Measurements from ENCODE around the gene TMCC1.
A peak's percentile ranks its signal among the peaks of the same experiment; 100 is the strongest.
"Not testable (repeated sequence)": the region's sequence is repeated elsewhere in the genome, so short reads cannot be mapped to it uniquely, and the experiment has no call there.

The TMCC1 gene

GRCh38 chr3:129831942-129832341 lies 61.6 kb downstream of the TMCC1 start:
- not testable (repeated sequence) for DNase-seq

- no peak for DNase-seq
Measured at GRCh38 chr3:129831503-129831902, 62.0 kb downstream of the TMCC1 start.

GRCh38 chr3:129829640-129830039 lies 63.9 kb downstream of the TMCC1 start:
- peak; percentile 10 for DNase-seq

- peak; percentile 56 for DNase-seq
Measured at GRCh38 chr3:129827765-129828164, 65.7 kb downstream of the TMCC1 start.

- peak; percentile 26 for DNase-seq
Measured at GRCh38 chr3:129824926-129825541, 68.5 kb downstream of the TMCC1 start.

- peak; percentile 7 for DNase-seq
Measured at GRCh38 chr3:129822679-129823078, 70.8 kb downstream of the TMCC1 start.

GRCh38 chr3:129822241-129822640 lies 71.3 kb downstream of the TMCC1 start:
- DNase-seq: peak; percentile 27

GRCh38 chr3:129820587-129820986 lies 72.9 kb downstream of the TMCC1 start:
- no peak for DNase-seq

- DNase-seq: no peak
Measured at GRCh38 chr3:129812589-129812988, 80.9 kb downstream of the TMCC1 start.

GRCh38 chr3:129809297-129809696 lies 84.2 kb downstream of the TMCC1 start:
- no peak for DNase-seq

- DNase-seq: no peak
Measured at GRCh38 chr3:129796146-129796545, 97.4 kb downstream of the TMCC1 start.

GRCh38 chr3:129795186-129796010 lies 98.1 kb downstream of the TMCC1 start:
- DNase-seq: no peak

GRCh38 chr3:129794311-129795185 lies 99.0 kb downstream of the TMCC1 start:
- no peak for DNase-seq

GRCh38 chr3:129793942-129794310 lies 99.6 kb downstream of the TMCC1 start:
- DNase-seq: peak; percentile 1

GRCh38 chr3:129793319-129793718 lies 100.2 kb downstream of the TMCC1 start:
- no peak for DNase-seq

- DNase-seq: no peak
Measured at GRCh38 chr3:129783470-129783869, 110.0 kb downstream of the TMCC1 start.

- DNase-seq: no peak
Measured at GRCh38 chr3:129778871-129779270, 114.6 kb downstream of the TMCC1 start.

- DNase-seq: no peak
Measured at GRCh38 chr3:129777806-129778205, 115.7 kb downstream of the TMCC1 start.

GRCh38 chr3:129775870-129776269 lies 117.6 kb downstream of the TMCC1 start:
- DNase-seq: no peak

- no peak for DNase-seq
Measured at GRCh38 chr3:129773691-129774663, 119.5 kb downstream of the TMCC1 start.

GRCh38 chr3:129770604-129771003 lies 122.9 kb downstream of the TMCC1 start:
- DNase-seq: no peak

GRCh38 chr3:129769616-129770015 lies 123.9 kb downstream of the TMCC1 start:
- DNase-seq: no peak
